Fibroblast of lung (primary cell): Measurements from ENCODE around the gene HERC3.

ENCODE experiments used
- EZH2 ChIP-seq: IDR thresholded peaks from 2 replicates; pipeline ENCODE4 v1.5.1; 2012; ENCODE audit warnings: low read length, control low read depth, mild to moderate bottlenecking; ENCODE audit errors: missing control alignments
- TF ChIP-seq, protein P1 (sequence below), 2 donors: IDR thresholded peaks in 1 of 2; conservative IDR thresholded peaks in 1 of 2; 1 replicate in 1 of 2; 2 replicates in 1 of 2; pipeline ENCODE4 v1.5.1; 2011 to 2012; ENCODE audit warnings: low read length in 2 of 2, control low read depth in 1 of 2, inconsistent platforms in 1 of 2, low read depth in 1 of 2, mild to moderate bottlenecking in 1 of 2

GRCh38 chr4:88697141-88697540 lies 104.9 kb downstream of the HERC3 start:
- TF ChIP-seq, protein P1, sequence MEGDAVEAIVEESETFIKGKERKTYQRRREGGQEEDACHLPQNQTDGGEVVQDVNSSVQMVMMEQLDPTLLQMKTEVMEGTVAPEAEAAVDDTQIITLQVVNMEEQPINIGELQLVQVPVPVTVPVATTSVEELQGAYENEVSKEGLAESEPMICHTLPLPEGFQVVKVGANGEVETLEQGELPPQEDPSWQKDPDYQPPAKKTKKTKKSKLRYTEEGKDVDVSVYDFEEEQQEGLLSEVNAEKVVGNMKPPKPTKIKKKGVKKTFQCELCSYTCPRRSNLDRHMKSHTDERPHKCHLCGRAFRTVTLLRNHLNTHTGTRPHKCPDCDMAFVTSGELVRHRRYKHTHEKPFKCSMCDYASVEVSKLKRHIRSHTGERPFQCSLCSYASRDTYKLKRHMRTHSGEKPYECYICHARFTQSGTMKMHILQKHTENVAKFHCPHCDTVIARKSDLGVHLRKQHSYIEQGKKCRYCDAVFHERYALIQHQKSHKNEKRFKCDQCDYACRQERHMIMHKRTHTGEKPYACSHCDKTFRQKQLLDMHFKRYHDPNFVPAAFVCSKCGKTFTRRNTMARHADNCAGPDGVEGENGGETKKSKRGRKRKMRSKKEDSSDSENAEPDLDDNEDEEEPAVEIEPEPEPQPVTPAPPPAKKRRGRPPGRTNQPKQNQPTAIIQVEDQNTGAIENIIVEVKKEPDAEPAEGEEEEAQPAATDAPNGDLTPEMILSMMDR (conservative IDR thresholded peaks at IDR 0.05 in 1 of 2, IDR thresholded peaks at IDR 0.05 in 1 of 2; ENCODE audit: low read depth in 1 of 2, low read length in 2 of 2): no peak
- no peak for TF ChIP-seq EZH2
